ENCODE results near the gene HOATZ.

Gene HOATZ

DNA sequence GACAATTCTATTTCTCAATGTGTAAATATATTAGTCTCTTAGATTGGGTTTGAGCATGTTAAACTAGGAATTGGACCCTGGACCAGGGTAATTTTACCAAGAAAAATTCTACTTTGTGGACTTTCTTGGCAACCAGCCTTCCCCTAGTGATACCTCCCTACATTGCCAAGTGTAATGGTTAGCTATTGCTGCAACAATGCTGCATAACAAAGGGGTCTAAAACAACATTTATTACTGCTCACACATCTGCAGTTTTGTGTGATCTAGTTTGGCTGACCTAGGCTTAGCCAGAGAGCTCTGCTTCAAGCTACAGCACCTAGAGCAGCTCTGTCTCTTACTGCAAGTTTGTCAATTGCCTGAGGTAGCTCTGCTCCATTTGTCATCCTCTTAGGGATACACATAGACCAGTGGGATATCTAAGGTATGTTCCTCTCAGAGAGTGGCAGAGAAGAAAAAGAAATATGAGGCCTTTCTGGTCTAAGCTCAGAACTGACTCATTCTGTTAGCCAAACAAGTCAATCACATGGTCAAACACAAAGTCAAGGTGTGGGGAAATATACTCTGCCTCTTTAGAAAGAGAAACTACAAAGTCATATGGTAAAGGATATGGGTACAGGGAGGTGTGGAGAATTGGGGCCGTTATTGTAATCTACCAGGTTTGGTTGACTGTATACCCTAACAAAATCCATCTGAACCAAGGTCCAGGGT, 24.0 kb downstream of the HOATZ start:
- no peaks in the 10 kb centered on the region for H3K36me3 ChIP-seq (ENCODE audit: control insufficient read depth in 1 of 2, insufficient read depth in 2 of 2, low read length in 2 of 2)
- H3K9me3 ChIP-seq (ENCODE audit: control insufficient read depth in 1 of 2, low read length in 2 of 2) = peaks cover 0 to 3% of the 10 kb centered on the region in 2 donors
- no peak overlapping the region for H3K4me3 ChIP-seq (ENCODE audit: low read depth in 1 of 2, low read length in 2 of 2)
- H3K27me3 ChIP-seq (ENCODE audit: low read depth, low read length) = peaks cover 9% of the 10 kb centered on the region
- no peak overlapping the region for H3K27ac ChIP-seq (ENCODE audit: low read length)
- peaks cover 0 to 19% of the 10 kb centered on the region in 2 donors for H3K4me1 ChIP-seq (ENCODE audit: control insufficient read depth in 1 of 2, insufficient read depth in 2 of 2, low read length in 2 of 2)

DNA sequence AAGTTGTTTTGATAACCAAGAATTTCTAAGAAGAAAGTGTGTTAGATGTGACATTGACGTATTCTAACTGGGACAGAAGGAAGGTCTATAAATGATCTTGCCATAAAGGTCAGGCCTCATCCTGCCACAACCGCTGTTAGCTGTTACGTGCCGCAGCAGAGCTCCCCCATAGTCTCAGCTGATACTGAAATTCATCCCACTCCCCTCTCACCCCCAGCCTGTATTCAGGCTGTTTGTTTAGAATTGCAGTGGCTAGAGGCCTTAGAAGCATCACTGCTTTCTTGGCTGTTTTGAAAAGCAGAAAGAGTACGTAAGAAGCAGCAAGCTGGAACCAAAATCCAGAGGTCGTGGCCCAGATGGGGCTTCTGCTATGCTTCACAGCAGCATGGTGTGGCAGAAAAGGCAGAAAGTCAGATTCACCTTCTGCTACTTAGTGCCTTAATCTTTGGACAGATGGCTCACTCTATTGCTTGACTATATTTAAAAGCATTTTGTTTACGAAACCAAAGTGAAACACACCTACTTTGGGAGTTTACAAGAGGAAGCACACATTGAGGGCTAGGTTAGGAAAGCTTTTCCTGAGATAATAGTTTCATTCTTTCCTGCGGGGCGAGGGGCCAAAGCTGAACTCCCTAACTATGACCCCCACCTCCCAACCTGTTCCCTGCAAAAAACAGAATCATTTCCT, 25.0 kb downstream of the HOATZ start:
- peaks cover 0 to 3% of the 10 kb centered on the region in 2 donors for H3K9me3 ChIP-seq (ENCODE audit: control insufficient read depth in 1 of 2, low read length in 2 of 2)
- H3K4me3 ChIP-seq (ENCODE audit: low read depth in 1 of 2, low read length in 2 of 2) = peak overlapping the region; percentile 49 to 78
- H3K4me1 ChIP-seq (ENCODE audit: control insufficient read depth in 1 of 2, insufficient read depth in 2 of 2, low read length in 2 of 2) = peaks cover 0 to 19% of the 10 kb centered on the region in 2 donors
- H3K36me3 ChIP-seq (ENCODE audit: control insufficient read depth in 1 of 2, insufficient read depth in 2 of 2, low read length in 2 of 2) = no peaks in the 10 kb centered on the region
- no peak overlapping the region for H3K27ac ChIP-seq (ENCODE audit: low read length)
- H3K27me3 ChIP-seq (ENCODE audit: low read depth, low read length) = peaks cover 9% of the 10 kb centered on the region

DNA sequence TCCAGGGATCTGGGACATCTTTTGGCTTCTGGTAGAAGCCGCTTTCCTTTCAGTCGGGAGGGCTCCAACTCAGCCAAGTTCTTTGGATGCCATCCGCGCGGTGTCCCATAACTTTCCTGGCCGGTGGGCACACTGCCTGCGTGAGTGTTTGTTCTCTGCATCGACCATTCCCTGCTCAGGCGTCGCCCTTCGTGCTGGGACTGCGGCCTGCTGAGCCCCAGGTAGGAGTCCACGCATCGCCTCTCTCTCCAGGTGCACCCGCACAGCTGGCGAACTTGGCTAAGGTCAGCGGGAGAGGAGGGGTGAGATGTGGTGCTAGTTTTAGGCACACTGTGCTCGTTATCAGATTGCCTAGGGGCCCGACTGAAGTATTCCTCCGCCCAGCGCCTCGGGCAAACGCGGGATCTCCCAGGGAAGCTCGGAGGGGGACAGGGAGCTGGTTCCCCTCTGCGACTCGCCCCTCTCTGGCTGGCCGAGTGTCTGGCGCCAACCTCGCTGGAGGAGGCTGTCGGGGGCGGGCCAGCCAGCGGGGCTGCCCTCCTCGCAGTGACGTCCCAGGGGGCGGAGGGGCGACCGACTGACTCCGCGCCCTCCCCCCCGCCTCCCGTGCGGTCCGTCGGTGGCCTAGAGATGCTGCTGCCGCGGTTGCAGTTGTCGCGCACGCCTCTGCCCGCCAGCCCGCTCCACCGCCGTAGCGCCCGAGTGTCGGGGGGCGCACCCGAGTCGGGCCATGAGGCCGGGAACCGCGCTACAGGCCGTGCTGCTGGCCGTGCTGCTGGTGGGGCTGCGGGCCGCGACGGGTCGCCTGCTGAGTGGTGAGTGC, 25.7 kb downstream of the HOATZ start, which contains the start of gene LAYN:
TSS of gene LAYN (plus strand) at position 607 of the 823 bp plus-strand sequence. CDS start at position 731, 124 bp downstream.
- Histone ChIP-seq H3K9me3 (ENCODE audit: control insufficient read depth in 1 of 2, low read length in 2 of 2) (peaks cover 0 to 3% of the 10 kb centered on the region in 2 donors), H3K27ac (ENCODE audit: low read length) (peak within 1 kb of the TSS; percentile 19), H3K36me3 (ENCODE audit: control insufficient read depth in 1 of 2, insufficient read depth in 2 of 2, low read length in 2 of 2) (peaks cover 0 to 3% of the 10 kb centered on the region in 2 donors), H3K4me3 (ENCODE audit: low read depth in 1 of 2, low read length in 2 of 2) (peak within 1 kb of the TSS; percentile 50 to 78), H3K4me1 (ENCODE audit: control insufficient read depth in 1 of 2, insufficient read depth in 2 of 2, low read length in 2 of 2) (peaks cover 0 to 19% of the 10 kb centered on the region in 2 donors), H3K27me3 (ENCODE audit: low read depth, low read length) (peaks cover 9% of the 10 kb centered on the region)

DNA sequence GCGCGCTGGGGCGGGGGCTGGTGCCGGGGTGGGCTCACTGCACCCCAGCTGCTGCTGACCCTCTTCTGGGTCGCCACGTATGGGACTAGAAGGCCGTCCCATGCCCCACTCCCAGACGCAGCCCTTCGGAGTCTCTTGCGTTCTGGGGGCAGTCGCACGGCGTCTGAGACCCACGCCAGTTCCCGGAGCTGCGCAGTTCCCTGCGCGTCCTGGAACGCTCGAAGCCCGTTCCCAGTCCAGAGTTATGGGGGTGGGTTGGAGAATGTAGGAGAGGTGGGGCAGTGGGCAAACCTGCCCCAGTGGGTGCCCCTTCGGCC, 26.3 kb downstream of the HOATZ start:
- H3K4me1 ChIP-seq (ENCODE audit: control insufficient read depth in 1 of 2, insufficient read depth in 2 of 2, low read length in 2 of 2) = peaks cover 0 to 19% of the 10 kb centered on the region in 2 donors
- H3K9me3 ChIP-seq (ENCODE audit: control insufficient read depth in 1 of 2, low read length in 2 of 2) = peaks cover 0 to 3% of the 10 kb centered on the region in 2 donors
- peaks cover 9% of the 10 kb centered on the region for H3K27me3 ChIP-seq (ENCODE audit: low read depth, low read length)
- peak overlapping the region; percentile 50 to 78 for H3K4me3 ChIP-seq (ENCODE audit: low read depth in 1 of 2, low read length in 2 of 2)
- peaks cover 0 to 8% of the 10 kb centered on the region in 2 donors for H3K36me3 ChIP-seq (ENCODE audit: control insufficient read depth in 1 of 2, insufficient read depth in 2 of 2, low read length in 2 of 2)
- peak overlapping the region; percentile 19 for H3K27ac ChIP-seq (ENCODE audit: low read length)

DNA sequence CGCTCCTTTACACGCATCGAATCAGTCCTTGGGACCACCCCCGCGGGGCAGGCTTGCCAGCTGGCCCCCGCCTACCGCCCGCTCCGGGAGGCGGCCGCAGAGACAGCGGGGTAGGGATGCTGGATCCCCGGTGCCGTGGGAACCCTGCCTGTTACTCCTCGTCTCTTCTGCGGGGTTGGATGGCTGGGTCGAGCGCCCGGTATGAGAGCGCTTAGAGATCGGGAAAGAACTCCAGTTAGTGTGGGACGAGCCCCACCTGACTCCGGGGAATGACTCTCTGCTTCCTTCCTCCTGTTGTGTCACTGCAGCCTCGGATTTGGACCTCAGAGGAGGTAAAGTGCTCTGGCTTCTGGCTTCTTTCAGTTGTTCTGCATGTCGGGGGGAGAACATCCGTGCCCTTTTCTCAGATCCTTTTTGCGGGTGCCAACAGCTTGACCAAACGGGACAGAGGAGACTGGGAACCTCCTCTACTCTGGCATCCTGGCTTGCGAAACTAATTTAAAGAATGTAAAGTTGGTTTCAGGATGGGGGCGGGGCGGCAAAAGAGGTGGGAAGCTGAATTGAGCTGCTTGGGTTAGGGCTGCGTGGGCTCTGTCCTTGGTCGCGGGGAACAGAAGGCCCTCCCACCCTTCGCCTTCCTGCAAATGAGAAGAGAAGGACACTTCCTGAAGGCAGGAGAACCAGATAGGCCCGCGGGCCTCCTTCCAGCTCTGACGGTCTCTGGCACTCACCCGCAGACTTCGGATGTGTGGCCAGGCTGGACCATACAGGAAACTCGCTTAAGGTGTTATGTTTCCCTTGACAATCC, 26.9 kb downstream of the HOATZ start:
- Histone ChIP-seq H3K36me3 (ENCODE audit: control insufficient read depth in 1 of 2, insufficient read depth in 2 of 2, low read length in 2 of 2) (peaks cover 0 to 11% of the 10 kb centered on the region in 2 donors), H3K27me3 (ENCODE audit: low read depth, low read length) (peaks cover 9% of the 10 kb centered on the region), H3K27ac (ENCODE audit: low read length) (peak overlapping the region; percentile 19), H3K9me3 (ENCODE audit: control insufficient read depth in 1 of 2, low read length in 2 of 2) (peaks cover 0 to 3% of the 10 kb centered on the region in 2 donors), H3K4me3 (ENCODE audit: low read depth in 1 of 2, low read length in 2 of 2) (peak overlapping the region; percentile 50 to 78), H3K4me1 (ENCODE audit: control insufficient read depth in 1 of 2, insufficient read depth in 2 of 2, low read length in 2 of 2) (peaks cover 0 to 19% of the 10 kb centered on the region in 2 donors)

DNA sequence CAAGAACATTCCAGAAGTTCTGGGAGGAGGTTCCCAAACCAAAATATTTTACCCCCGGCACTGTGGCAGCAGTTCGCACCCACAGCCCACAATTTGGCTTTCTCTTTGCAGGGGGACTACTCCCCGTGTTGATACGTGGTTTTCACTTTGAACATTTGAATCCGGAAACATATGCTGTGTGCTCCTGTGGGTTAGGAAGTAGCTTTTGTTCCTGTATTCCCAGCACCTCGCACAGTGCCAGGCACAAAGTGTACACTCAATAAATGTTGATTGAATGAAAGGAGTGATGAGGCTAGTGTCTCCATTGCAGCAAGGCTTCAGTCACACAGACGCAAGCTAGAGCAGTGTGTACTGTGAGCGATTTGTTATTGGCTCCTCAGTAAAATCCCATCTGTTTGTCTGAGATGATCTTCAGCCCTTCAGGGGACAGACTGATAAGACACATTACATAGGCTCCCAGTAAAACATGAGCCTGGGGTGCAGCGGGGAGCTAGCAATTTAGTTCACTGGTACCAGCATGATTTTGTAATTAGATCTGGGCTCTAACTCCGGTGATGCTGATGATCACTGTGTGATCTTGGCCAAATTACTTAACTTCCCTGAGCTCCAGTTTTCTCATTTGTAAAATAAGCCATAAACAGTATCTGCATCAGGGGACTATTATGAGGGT, 28.2 kb downstream of the HOATZ start:
- peaks cover 0 to 3% of the 10 kb centered on the region in 2 donors for H3K9me3 ChIP-seq (ENCODE audit: control insufficient read depth in 1 of 2, low read length in 2 of 2)
- H3K27me3 ChIP-seq (ENCODE audit: low read depth, low read length) = peaks cover 9% of the 10 kb centered on the region
- peaks cover 0 to 16% of the 10 kb centered on the region in 2 donors for H3K36me3 ChIP-seq (ENCODE audit: control insufficient read depth in 1 of 2, insufficient read depth in 2 of 2, low read length in 2 of 2)
- H3K4me1 ChIP-seq (ENCODE audit: control insufficient read depth in 1 of 2, insufficient read depth in 2 of 2, low read length in 2 of 2) = peaks cover 0 to 19% of the 10 kb centered on the region in 2 donors
- H3K4me3 ChIP-seq (ENCODE audit: low read depth in 1 of 2, low read length in 2 of 2) = no peak overlapping the region
- no peak overlapping the region for H3K27ac ChIP-seq (ENCODE audit: low read length)

DNA sequence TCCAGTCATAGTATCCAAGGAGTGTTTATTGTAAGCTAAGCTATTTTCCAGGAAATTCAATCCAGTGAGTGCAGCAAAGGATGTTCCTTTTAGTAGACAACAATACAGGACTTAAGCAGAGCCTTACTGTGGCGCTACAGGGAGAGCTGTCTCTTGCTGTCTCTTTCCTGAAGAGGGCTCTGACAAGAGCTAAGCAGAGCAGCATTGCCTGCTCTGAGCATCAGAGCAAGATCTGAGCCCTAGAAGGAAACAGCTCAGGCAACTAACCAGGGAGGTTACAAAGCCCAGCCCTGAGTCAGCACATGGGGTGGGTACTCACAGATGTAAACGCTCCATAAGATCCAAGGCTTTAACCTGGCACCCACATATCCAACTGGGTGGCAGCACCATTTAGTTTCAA, 33.9 kb downstream of the HOATZ start:
- Histone ChIP-seq H3K9me3 (ENCODE audit: control insufficient read depth in 1 of 2, low read length in 2 of 2) (no peaks in the 10 kb centered on the region), H3K4me3 (ENCODE audit: low read depth in 1 of 2, low read length in 2 of 2) (no peak overlapping the region), H3K27me3 (ENCODE audit: low read depth, low read length) (no peaks in the 10 kb centered on the region), H3K4me1 (ENCODE audit: control insufficient read depth in 1 of 2, insufficient read depth in 2 of 2, low read length in 2 of 2) (no peaks in the 10 kb centered on the region), H3K36me3 (ENCODE audit: control insufficient read depth in 1 of 2, insufficient read depth in 2 of 2, low read length in 2 of 2) (peaks cover 0 to 22% of the 10 kb centered on the region in 2 donors), H3K27ac (ENCODE audit: low read length) (no peak overlapping the region)

DNA sequence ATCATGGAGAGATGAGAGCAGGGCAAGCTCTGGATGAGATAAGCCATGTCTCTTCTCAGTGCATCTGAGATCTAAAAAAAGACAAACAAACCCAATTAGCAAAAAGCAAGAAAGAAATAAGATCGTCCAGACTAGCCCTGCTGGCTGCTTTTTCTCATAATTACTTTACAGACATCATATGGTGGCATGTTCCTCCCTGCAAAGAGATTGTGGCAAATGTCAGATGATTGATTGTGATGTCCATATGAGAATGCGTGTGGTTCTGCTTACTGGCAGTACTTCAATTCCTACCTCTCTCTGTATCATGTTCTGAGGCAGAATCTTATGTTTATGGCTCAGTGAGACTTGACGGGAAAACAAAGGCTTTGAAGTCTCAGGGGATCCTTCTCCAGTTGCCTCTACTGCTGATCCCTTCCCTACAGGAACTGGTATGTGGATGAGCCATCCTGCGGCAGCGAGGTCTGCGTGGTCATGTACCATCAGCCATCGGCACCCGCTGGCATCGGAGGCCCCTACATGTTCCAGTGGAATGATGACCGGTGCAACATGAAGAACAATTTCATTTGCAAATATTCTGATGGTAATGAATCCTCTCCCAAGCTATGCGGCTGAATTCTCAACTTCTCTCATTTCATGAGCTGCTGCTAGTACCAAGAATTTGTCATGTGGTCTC, 34.8 kb downstream of the HOATZ start:
- Histone ChIP-seq H3K27ac (ENCODE audit: low read length) (no peak overlapping the region), H3K9me3 (ENCODE audit: control insufficient read depth in 1 of 2, low read length in 2 of 2) (no peaks in the 10 kb centered on the region), H3K27me3 (ENCODE audit: low read depth, low read length) (no peaks in the 10 kb centered on the region), H3K4me3 (ENCODE audit: low read depth in 1 of 2, low read length in 2 of 2) (no peak overlapping the region), H3K4me1 (ENCODE audit: control insufficient read depth in 1 of 2, insufficient read depth in 2 of 2, low read length in 2 of 2) (no peaks in the 10 kb centered on the region), H3K36me3 (ENCODE audit: control insufficient read depth in 1 of 2, insufficient read depth in 2 of 2, low read length in 2 of 2) (peaks cover 0 to 22% of the 10 kb centered on the region in 2 donors)

DNA sequence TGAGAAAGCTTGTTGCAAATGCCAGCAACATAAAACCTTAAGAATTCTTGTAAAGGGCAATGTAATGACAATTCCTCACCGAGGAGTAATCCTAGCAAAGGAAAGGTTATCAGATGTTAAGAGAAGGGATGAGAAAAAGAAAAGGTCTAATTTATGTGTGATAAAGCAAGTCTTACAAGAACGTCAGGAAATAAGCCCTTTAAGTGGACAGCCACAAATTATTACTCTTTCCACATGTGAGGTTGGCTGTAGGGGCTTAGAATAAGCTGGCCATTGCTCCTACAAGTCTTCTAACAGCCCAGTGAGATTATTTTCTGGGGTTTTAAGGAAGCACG, 35.3 kb downstream of the HOATZ start:
- H3K27me3 ChIP-seq (ENCODE audit: low read depth, low read length) = no peaks in the 10 kb centered on the region
- H3K4me1 ChIP-seq (ENCODE audit: control insufficient read depth in 1 of 2, insufficient read depth in 2 of 2, low read length in 2 of 2) = no peaks in the 10 kb centered on the region
- H3K9me3 ChIP-seq (ENCODE audit: control insufficient read depth in 1 of 2, low read length in 2 of 2) = no peaks in the 10 kb centered on the region
- peaks cover 0 to 24% of the 10 kb centered on the region in 2 donors for H3K36me3 ChIP-seq (ENCODE audit: control insufficient read depth in 1 of 2, insufficient read depth in 2 of 2, low read length in 2 of 2)
- no peak overlapping the region for H3K4me3 ChIP-seq (ENCODE audit: low read depth in 1 of 2, low read length in 2 of 2)
- no peak overlapping the region for H3K27ac ChIP-seq (ENCODE audit: low read length)

DNA sequence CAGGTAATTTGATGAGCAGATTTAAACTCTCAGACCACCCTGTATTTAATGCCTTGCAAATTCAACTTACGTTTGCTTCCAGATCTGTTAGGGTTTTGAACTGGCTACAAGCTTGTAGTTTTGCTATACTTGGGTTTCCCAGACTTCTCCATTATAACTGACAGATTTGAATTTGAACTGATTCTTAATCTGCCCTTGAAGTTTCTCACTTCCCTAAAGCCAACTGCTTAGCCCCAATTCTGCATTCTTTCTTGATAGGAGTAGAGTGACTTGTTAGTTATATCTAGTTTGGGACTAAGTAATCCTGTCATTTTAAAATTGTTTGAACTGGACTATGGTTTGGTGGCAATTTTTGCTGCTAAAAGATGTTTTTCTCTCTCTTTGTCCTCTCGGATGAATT, 35.7 kb downstream of the HOATZ start:
- no peak overlapping the region for H3K27ac ChIP-seq (ENCODE audit: low read length)
- no peaks in the 10 kb centered on the region for H3K9me3 ChIP-seq (ENCODE audit: control insufficient read depth in 1 of 2, low read length in 2 of 2)
- H3K4me3 ChIP-seq (ENCODE audit: low read depth in 1 of 2, low read length in 2 of 2) = no peak overlapping the region
- peaks cover 0 to 26% of the 10 kb centered on the region in 2 donors for H3K36me3 ChIP-seq (ENCODE audit: control insufficient read depth in 1 of 2, insufficient read depth in 2 of 2, low read length in 2 of 2)
- no peaks in the 10 kb centered on the region for H3K27me3 ChIP-seq (ENCODE audit: low read depth, low read length)
- no peaks in the 10 kb centered on the region for H3K4me1 ChIP-seq (ENCODE audit: control insufficient read depth in 1 of 2, insufficient read depth in 2 of 2, low read length in 2 of 2)
